Lung (tissue), 12 donors: Measurements from ENCODE around the gene GDF15. TPM values are rescaled to one million over a fixed set of nuclear protein-coding genes. Genes with fewer than 3 reads are reported as not detected.
"Not testable (repeated sequence)": the region's sequence is repeated elsewhere in the genome, so short reads cannot be mapped to it uniquely, and the experiment has no call there.

Experiments used
- ATAC-seq: fragments of 200-7000 bp; cut with Tn5 transposase; one replicate; pipeline ENCODE4 v1.9.1; 2020; ENCODE audit warnings: moderate number of reproducible peaks; ENCODE audit not compliant: insufficient read depth, low FRiP score
- DNase-seq, 3 donors: peaks; one replicate each; pipeline ENCODE4 v3.0.0-alpha.2; 2013 to 2017
- H3K27ac ChIP-seq, 2 donors: one replicate each; pipeline ENCODE4 v1.5.1; 2013; ENCODE audit warnings: mild to moderate bottlenecking in 2 of 2, moderate library complexity in 2 of 2, control low read depth in 1 of 2, inconsistent platforms in 1 of 2, low read depth in 1 of 2, low read length in 1 of 2
- H3K27me3 ChIP-seq, 3 donors: one replicate each; pipeline ENCODE4 v1.5.1; 2013; ENCODE audit warnings: low read length in 2 of 3; ENCODE audit not compliant: control insufficient read depth in 3 of 3, insufficient read depth in 3 of 3
- H3K36me3 ChIP-seq, 4 donors: one replicate each; pipeline ENCODE4 v1.5.1; 2013; ENCODE audit warnings: low read length in 4 of 4, mild to moderate bottlenecking in 1 of 4, moderate library complexity in 1 of 4; ENCODE audit not compliant: control insufficient read depth in 4 of 4, insufficient read depth in 4 of 4
- H3K4me1 ChIP-seq, 5 donors: one replicate each; pipeline ENCODE4 v1.5.1; 2013; ENCODE audit warnings: low read length in 5 of 5, mild to moderate bottlenecking in 2 of 5, moderate library complexity in 1 of 5; ENCODE audit not compliant: control insufficient read depth in 5 of 5, insufficient read depth in 5 of 5
- H3K4me3 ChIP-seq: one replicate; pipeline ENCODE4 v1.5.1; 2013; ENCODE audit warnings: mild to moderate bottlenecking, control low read depth, moderate library complexity
- H3K9ac ChIP-seq, 2 donors: one replicate each; pipeline ENCODE4 v1.5.1; 2013; ENCODE audit warnings: low read length in 2 of 2, control low read depth in 1 of 2; ENCODE audit not compliant: insufficient read depth in 1 of 2
- H3K9me3 ChIP-seq, 4 donors: one replicate each; pipeline ENCODE4 v1.5.1; 2013; ENCODE audit warnings: low read length in 3 of 4, mild to moderate bottlenecking in 1 of 4, moderate library complexity in 1 of 4; ENCODE audit not compliant: control insufficient read depth in 4 of 4, insufficient read depth in 3 of 4
- WGBS, 2 donors: extraction: QIAGEN DNeasy Blood & Tissue Kit; methylation state at CpG; one replicate each; pipeline ENCODE4 v1.1.7; 2013; 5-methylcytosine and 5-hydroxymethylcytosine counted together
- polyA plus RNA-seq, 2 donors: library from polyadenylated mRNA; stranded (reverse); fragments of 200-250 nt; gene quantifications; one replicate each; pipeline ENCODE4 v1.2.1, GENCODE V29; 2013
- total RNA-seq, 2 donors: library from RNA; depleted of rRNA in 1 of 2; stranded (reverse); fragments of >200 nt in 1 of 2; gene quantifications; one replicate each; pipeline ENCODE4 v1.2.1, GENCODE V29; 2014 to 2021
- TF ChIP-seq, protein P1 (sequence below): IDR thresholded peaks from 2 replicates; pipeline ENCODE4 v1.5.1; 2012; ENCODE audit warnings: mild to moderate bottlenecking; ENCODE audit errors: control extremely low read depth, extremely low read depth
- donor health status: control.
- donor health status: control.
- donor health status: Bipolar disorder and iron deficiency.
- donor health status: healthy.
- donor health status: DM: yes; HTN: yes; CAD: no.

Gene GDF15
- total and polyA plus RNA-seq, 4 donors, result 45.4 to 119 (median 56.8) TPM

DNA sequence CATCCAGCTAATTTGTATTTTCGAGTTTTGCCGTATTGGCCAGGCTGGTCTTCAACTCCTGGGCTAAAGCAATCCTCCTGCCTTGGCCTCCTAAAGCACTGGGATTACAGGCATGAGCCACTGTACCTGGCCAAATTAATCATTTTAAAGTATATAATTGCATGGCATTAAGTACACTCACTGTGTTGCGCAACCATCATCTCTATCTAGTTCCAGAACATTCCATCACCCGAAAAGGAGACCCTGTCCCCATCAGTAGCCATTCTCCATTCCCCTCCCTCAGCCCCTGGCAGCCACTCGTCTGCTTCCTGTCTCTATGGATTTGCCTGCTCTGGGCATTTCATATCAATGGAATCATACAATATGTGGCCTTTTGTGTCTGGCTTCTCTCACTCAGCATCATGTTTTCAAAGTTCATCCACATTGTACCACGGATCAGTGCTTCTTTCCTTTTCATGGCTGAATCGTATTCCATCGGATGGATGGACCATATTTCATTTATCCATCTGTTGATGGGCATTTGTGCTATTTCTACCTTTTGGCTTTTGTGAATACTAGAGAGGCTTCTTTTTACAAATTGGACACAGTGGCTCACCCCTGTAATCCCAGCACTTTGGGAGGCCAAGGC, 32.5 kb upstream of the GDF15 start:
- no peak overlapping the region for H3K27ac ChIP-seq
- peaks cover 0 to 3% (median 0%) of the 10 kb centered on the region in 5 donors for H3K4me1 ChIP-seq
- no peak overlapping the region for H3K9ac ChIP-seq
- TF ChIP-seq, protein P1, sequence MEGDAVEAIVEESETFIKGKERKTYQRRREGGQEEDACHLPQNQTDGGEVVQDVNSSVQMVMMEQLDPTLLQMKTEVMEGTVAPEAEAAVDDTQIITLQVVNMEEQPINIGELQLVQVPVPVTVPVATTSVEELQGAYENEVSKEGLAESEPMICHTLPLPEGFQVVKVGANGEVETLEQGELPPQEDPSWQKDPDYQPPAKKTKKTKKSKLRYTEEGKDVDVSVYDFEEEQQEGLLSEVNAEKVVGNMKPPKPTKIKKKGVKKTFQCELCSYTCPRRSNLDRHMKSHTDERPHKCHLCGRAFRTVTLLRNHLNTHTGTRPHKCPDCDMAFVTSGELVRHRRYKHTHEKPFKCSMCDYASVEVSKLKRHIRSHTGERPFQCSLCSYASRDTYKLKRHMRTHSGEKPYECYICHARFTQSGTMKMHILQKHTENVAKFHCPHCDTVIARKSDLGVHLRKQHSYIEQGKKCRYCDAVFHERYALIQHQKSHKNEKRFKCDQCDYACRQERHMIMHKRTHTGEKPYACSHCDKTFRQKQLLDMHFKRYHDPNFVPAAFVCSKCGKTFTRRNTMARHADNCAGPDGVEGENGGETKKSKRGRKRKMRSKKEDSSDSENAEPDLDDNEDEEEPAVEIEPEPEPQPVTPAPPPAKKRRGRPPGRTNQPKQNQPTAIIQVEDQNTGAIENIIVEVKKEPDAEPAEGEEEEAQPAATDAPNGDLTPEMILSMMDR, result no peak
- no peaks in the 10 kb centered on the region for H3K27me3 ChIP-seq
- H3K36me3 ChIP-seq, result peaks cover 5 to 26% (median 19%) of the 10 kb centered on the region in 4 donors
- ATAC-seq (no peak), DNase-seq (no peak)
- H3K9me3 ChIP-seq, result peaks cover 0 to 5% (median 0%) of the 10 kb centered on the region in 4 donors
- 91 to 92% methylated on average over 8 of the region's 8 CpGs for WGBS, 2 donors
- H3K4me3 ChIP-seq, result no peak overlapping the region

DNA sequence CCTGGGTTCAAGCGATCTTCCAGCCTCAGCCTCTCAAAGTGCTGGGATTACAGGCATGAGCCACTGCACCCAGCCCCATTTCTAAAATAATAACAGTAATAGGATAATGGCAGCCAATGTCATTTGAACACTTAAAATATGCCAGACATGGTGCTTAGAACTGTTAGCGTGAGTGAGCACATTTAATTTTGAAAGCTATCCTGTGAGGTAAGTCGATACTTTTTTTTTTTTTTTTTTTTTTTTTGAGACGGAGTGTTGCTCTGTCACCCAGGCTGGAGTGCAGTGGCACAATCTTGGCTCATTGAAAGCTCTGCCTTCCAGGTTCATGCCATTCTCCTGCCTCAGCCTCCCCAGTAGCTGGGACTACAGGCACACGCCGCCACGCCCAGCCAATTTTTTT, 31.2 kb upstream of the GDF15 start:
- H3K27ac ChIP-seq, DNase-seq, H3K9me3 ChIP-seq, H3K4me1 ChIP-seq, H3K27me3 ChIP-seq, ATAC-seq, H3K9ac ChIP-seq, H3K4me3 ChIP-seq: not testable (repeated sequence)
- 95 to 96% methylated on average over 6 to 7 of the region's 7 CpGs for WGBS, 2 donors
- peaks cover 5 to 26% (median 22%) of the 10 kb centered on the region in 4 donors for H3K36me3 ChIP-seq

DNA sequence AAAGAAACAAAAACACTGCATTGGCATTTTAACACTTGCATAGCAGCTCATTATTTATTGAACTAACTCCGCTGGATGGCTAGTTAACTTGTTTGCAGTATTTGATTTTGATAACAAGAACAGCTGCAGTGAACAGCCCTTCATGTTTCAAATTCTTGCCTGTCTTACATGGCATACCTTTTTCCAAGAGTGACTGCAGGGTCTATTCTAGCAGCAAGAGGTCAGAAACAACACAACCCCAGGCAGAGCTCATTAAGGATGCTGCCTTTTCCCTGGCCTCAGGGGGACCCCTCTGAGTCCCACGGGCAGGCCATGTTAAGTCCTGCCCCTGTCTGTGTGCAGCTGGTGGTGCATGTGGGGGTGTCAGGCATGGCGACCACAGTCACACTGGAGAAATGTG, 28.9 kb upstream of the GDF15 start:
- DNase-seq (no peak), ATAC-seq (no peak)
- no peak overlapping the region for H3K27ac ChIP-seq
- TF ChIP-seq, protein P1, result no peak
- no peaks in the 10 kb centered on the region for H3K27me3 ChIP-seq
- peaks cover 0 to 5% (median 0%) of the 10 kb centered on the region in 4 donors for H3K9me3 ChIP-seq
- peaks cover 0 to 3% (median 0%) of the 10 kb centered on the region in 5 donors for H3K4me1 ChIP-seq
- peaks cover 5 to 27% (median 22%) of the 10 kb centered on the region in 4 donors for H3K36me3 ChIP-seq
- no peak overlapping the region for H3K9ac ChIP-seq
- H3K4me3 ChIP-seq, result no peak overlapping the region
- WGBS, 2 donors, result 96 to 97% methylated on average over 3 of the region's 3 CpGs

DNA sequence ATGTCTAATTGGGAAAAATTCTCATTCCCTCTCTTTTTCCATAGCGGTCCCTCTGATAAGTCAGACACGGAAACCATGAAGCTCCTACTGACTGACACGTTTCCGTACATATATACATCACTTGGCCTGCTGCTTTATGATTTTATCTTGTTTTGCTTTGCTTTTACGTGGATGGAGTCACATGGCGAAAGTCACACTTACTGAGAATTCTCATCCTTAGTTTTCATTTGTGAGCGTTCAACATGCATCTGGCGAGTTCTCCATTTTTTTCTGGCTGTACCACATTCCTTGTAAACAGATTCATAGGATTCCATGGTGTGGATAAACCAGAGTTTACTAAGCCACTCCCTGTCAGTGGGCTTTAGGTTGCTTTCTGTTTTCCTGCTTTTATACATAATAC, 24.3 kb upstream of the GDF15 start:
- no peak for ATAC-seq

More for the DNA sequence above, 24.3 kb upstream of the GDF15 start:
- H3K4me3 ChIP-seq, result no peak overlapping the region
- no peak for DNase-seq
- peaks cover 0 to 16% (median 8%) of the 10 kb centered on the region in 5 donors for H3K4me1 ChIP-seq
- peaks cover 5 to 22% (median 15%) of the 10 kb centered on the region in 4 donors for H3K36me3 ChIP-seq
- H3K27me3 ChIP-seq, result no peaks in the 10 kb centered on the region
- TF ChIP-seq, protein P1, result no peak
- no peak overlapping the region for H3K27ac ChIP-seq
- no peak overlapping the region for H3K9ac ChIP-seq
- peaks cover 0 to 5% (median 0%) of the 10 kb centered on the region in 4 donors for H3K9me3 ChIP-seq
- WGBS, 2 donors, result 96 to 97% methylated on average over 8 of the region's 8 CpGs
